NT2/D1 (cell line): ENCODE results near the gene PODN.

Source experiments
- DNase-seq: peaks from one replicate; pipeline ENCODE4 v3.0.0-alpha.2; 2011; ENCODE audit warnings: low read depth, low spot score
- H3K27me3 ChIP-seq: 2 replicates; pipeline ENCODE4 v1.6.0; 2011; ENCODE audit warnings: mild to moderate bottlenecking; ENCODE audit not compliant: insufficient read length, insufficient read depth
- H3K36me3 ChIP-seq: 2 replicates; pipeline ENCODE4 v1.6.1; 2011; ENCODE audit warnings: mild to moderate bottlenecking, low read length, mixed read lengths; ENCODE audit not compliant: insufficient read depth, insufficient read length
- H3K4me1 ChIP-seq: 2 replicates; pipeline ENCODE4 v1.5.1; 2011; ENCODE audit not compliant: insufficient read depth, insufficient read length
- H3K4me3 ChIP-seq: 2 replicates; pipeline ENCODE4 v1.5.1; 2011; ENCODE audit warnings: low read depth; ENCODE audit not compliant: insufficient read length
- H3K9ac ChIP-seq: 2 replicates; pipeline ENCODE4 v1.6.0; 2011; ENCODE audit warnings: low read depth; ENCODE audit not compliant: insufficient read length
- H3K9me3 ChIP-seq: 2 replicates; pipeline ENCODE4 v1.5.1; 2011; ENCODE audit warnings: mild to moderate bottlenecking, low read length; ENCODE audit not compliant: insufficient read depth
- SUZ12 ChIP-seq: IDR thresholded peaks from 2 replicates; pipeline ENCODE4 v1.6.1; 2011; ENCODE audit not compliant: insufficient read length, insufficient read depth; ENCODE audit errors: extremely low read depth
- YY1 ChIP-seq: IDR thresholded peaks from 2 replicates; pipeline ENCODE4 v1.6.1; 2011; ENCODE audit not compliant: insufficient read length, insufficient read depth
- ZNF274 ChIP-seq: IDR thresholded peaks from 2 replicates; pipeline ENCODE4 v1.6.1; 2011; ENCODE audit warnings: mild to moderate bottlenecking, low read depth, low read length

PODN gene

DNA sequence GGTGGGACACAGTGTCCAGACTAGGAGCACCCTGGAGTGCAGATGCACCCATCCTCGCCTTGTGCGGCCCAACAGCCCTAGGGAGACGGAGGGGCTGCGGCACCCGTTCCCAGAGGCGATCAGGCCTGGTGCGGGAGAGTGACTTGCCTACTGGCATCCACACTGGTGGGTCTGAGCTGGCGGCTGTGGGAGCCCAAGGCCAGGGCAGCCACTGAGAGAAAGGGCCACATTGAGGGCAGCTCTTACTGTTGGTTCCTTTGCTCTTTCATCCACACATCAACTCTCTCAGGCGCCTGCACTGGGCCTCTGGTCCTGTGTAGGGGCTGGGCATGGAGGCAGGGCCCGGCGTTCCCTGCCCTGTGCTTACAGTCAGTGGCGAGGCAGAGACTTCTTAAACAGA is 8.6 kb downstream of the PODN start:
- Histone ChIP-seq H3K9me3 (no peaks in the 10 kb centered on the region), H3K4me1 (peaks cover 8% of the 10 kb centered on the region), H3K9ac (no peak overlapping the region), H3K27me3 (no peaks in the 10 kb centered on the region), H3K36me3 (no peaks in the 10 kb centered on the region), H3K4me3 (no peak overlapping the region)
- TF ChIP-seq YY1 (no peak), ZNF274 (no peak), SUZ12 (no peak)
- DNase-seq: no peak

- Histone ChIP-seq H3K36me3 (no peaks in the 10 kb centered on the region), H3K4me1 (peaks cover 8% of the 10 kb centered on the region), H3K27me3 (no peaks in the 10 kb centered on the region), H3K9ac (no peak overlapping the region), H3K9me3 (no peaks in the 10 kb centered on the region), H3K4me3 (no peak overlapping the region)
- DNase-seq: no peak
- TF ChIP-seq ZNF274 (no peak), SUZ12 (no peak), YY1 (no peak)
These were observed 9.3 kb downstream of the PODN start for GRCh38 chr1:53071167-53071865.

GRCh38 chr1:53071915-53072314 is 9.9 kb downstream of the PODN start:
- TF ChIP-seq SUZ12 (no peak), YY1 (no peak), ZNF274 (no peak)
- Histone ChIP-seq H3K4me3 (no peak overlapping the region), H3K27me3 (no peaks in the 10 kb centered on the region), H3K9ac (no peak overlapping the region), H3K36me3 (no peaks in the 10 kb centered on the region), H3K4me1 (peaks cover 8% of the 10 kb centered on the region), H3K9me3 (no peaks in the 10 kb centered on the region)
- DNase-seq: no peak

DNA sequence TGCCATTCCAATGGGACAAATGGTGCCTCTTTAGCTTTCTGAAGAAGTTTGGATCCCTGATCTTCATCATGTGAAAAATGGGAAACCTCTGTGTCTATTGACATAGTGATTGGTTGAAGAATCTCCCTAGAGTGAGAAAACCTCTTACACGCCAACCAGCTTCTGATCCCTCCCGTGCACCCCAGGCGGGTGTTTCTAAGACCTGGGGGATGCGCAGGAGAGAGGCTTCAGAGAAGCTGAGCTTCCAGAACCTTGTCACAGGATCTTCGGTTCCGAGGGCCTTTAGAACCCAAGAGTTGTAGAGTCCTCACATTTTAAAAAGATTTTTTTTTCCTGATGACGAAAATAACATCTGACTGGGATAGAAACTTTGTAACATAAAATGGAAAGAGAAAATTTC is 11.3 kb downstream of the PODN start:
- Histone ChIP-seq H3K36me3 (no peaks in the 10 kb centered on the region), H3K4me1 (peaks cover 8% of the 10 kb centered on the region), H3K9me3 (no peaks in the 10 kb centered on the region), H3K9ac (no peak overlapping the region), H3K4me3 (no peak overlapping the region), H3K27me3 (no peaks in the 10 kb centered on the region)
- TF ChIP-seq ZNF274 (no peak), SUZ12 (no peak), YY1 (no peak)
- no peak for DNase-seq

DNA sequence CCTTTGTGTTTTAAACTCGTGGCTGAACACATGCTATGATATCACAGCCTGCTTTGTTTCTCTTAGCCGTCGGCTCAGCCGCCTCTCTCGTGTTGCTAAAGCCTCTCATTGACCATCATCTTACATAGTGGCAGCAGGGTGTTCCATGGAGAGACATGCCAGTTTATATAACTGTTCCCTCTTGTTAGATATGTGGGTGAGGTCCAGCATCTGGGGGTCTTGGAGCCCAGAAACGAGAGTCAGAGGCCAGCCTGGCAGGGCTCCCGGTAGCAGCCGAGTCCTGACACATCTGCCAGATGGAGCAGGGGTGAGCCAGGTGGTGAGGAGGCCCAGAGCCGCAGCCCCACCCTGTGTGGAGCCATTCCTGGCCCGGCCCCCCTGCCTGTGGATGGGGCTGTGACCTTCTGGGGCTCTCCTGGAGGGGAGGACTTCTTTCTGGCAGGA is 11.9 kb downstream of the PODN start:
- H3K36me3 ChIP-seq: no peaks in the 10 kb centered on the region
- TF ChIP-seq YY1 (no peak), ZNF274 (no peak)
- DNase-seq: no peak
- no peaks in the 10 kb centered on the region for H3K27me3 ChIP-seq
- H3K9ac ChIP-seq: no peak overlapping the region
- peaks cover 8% of the 10 kb centered on the region for H3K4me1 ChIP-seq
- no peak overlapping the region for H3K4me3 ChIP-seq
- no peaks in the 10 kb centered on the region for H3K9me3 ChIP-seq

- Histone ChIP-seq H3K9ac (no peak overlapping the region), H3K9me3 (no peaks in the 10 kb centered on the region), H3K36me3 (no peaks in the 10 kb centered on the region), H3K4me3 (no peak overlapping the region), H3K27me3 (no peaks in the 10 kb centered on the region), H3K4me1 (peaks cover 8% of the 10 kb centered on the region)
- TF ChIP-seq YY1 (no peak), SUZ12 (no peak), ZNF274 (no peak)
- DNase-seq: no peak
These were observed 12.5 kb downstream of the PODN start for GRCh38 chr1:53074313-53075154.

DNA sequence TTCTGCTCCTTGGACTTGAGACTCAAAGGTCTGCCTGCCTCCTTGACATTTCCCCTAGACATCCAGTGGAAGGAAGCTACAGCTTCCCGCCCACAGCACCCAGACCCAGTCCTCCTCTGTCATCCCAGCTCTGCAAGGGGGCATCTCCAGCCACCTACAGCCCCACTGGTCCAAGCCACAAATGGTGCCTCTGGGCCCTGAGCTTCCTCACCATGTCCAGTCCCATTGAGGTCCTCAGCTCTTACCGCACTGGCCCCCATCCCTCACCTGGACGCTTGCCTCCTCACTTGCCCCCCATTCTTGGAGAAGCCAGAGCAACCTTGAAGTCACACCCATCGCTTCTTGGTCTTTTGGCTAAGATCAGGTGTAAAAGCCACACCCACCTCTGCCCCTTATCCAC is 13.2 kb downstream of the PODN start:
- Histone ChIP-seq H3K9ac (no peak overlapping the region), H3K4me1 (peaks cover 8% of the 10 kb centered on the region), H3K36me3 (no peaks in the 10 kb centered on the region), H3K4me3 (no peak overlapping the region), H3K9me3 (no peaks in the 10 kb centered on the region), H3K27me3 (no peaks in the 10 kb centered on the region)
- TF ChIP-seq ZNF274: no peak
- TF ChIP-seq SUZ12: no peak
- TF ChIP-seq YY1: no peak
- DNase-seq: no peak
